DND-41 (cell line): ENCODE data around the gene ARMC12.

Experiments
- ATAC-seq: fragments of 200-7000 bp; cut with Tn5 transposase; 3 replicates; pipeline ENCODE4 v1.9.1; 2021; ENCODE audit warnings: low read depth; ENCODE audit not compliant: insufficient read depth
- DNase-seq: peaks from one replicate; pipeline ENCODE4 v3.0.0-alpha.2; 2020
- H2AFZ ChIP-seq: 2 replicates; pipeline ENCODE4 v1.6.0; 2012; ENCODE audit warnings: low read depth, low read length
- H3K27ac ChIP-seq: 2 replicates; pipeline ENCODE4 v1.5.1; 2012; ENCODE audit warnings: low read length, inconsistent platforms
- H3K27me3 ChIP-seq: fragments of 200-600 bp; sonication (generic); 2 replicates; pipeline ENCODE4 v1.6.0; 2012; ENCODE audit warnings: low read length, mild to moderate bottlenecking, inconsistent platforms; ENCODE audit not compliant: insufficient read depth, poor library complexity
- H3K36me3 ChIP-seq: 2 replicates; pipeline ENCODE4 v1.5.1; 2012; ENCODE audit warnings: low read length, inconsistent platforms; ENCODE audit not compliant: insufficient read depth
- H3K4me1 ChIP-seq: 2 replicates; pipeline ENCODE4 v1.5.1; 2012; ENCODE audit warnings: mild to moderate bottlenecking, low read length; ENCODE audit not compliant: insufficient read depth
- H3K4me2 ChIP-seq: 2 replicates; pipeline ENCODE4 v1.6.0; 2012; ENCODE audit warnings: mild to moderate bottlenecking, moderate library complexity, low read length, inconsistent platforms; ENCODE audit not compliant: insufficient read depth
- H3K4me3 ChIP-seq, 2 experiments: fragments of 200-600 bp in 1 of 2; shearing (Covaris generic) in 1 of 2; 2 replicates each; pipeline ENCODE4 v1.5.1; 2012 to 2016; ENCODE audit warnings: inconsistent platforms in 2 of 2, low read length in 2 of 2, mild to moderate bottlenecking in 2 of 2, low read depth in 1 of 2, moderate library complexity in 1 of 2
- H3K79me2 ChIP-seq: 2 replicates; pipeline ENCODE4 v1.6.0; 2012; ENCODE audit warnings: low read length, inconsistent platforms; ENCODE audit not compliant: insufficient read depth
- H3K9ac ChIP-seq: 2 replicates; pipeline ENCODE4 v1.6.0; 2012; ENCODE audit warnings: low read depth, mild to moderate bottlenecking, inconsistent platforms, low read length, moderate library complexity
- H3K9me3 ChIP-seq: 2 replicates; pipeline ENCODE4 v1.5.1; 2012; ENCODE audit warnings: low read length, moderate library complexity, mild to moderate bottlenecking, inconsistent platforms; ENCODE audit not compliant: insufficient read depth, severe bottlenecking
- H4K20me1 ChIP-seq: 2 replicates; pipeline ENCODE4 v1.6.0; 2012; ENCODE audit warnings: low read length; ENCODE audit not compliant: insufficient read depth
- CTCF ChIP-seq: IDR thresholded peaks from 2 replicates; pipeline ENCODE4 v1.5.1; 2012; ENCODE audit warnings: borderline replicate concordance, low read length, moderate library complexity, mild to moderate bottlenecking; ENCODE audit not compliant: poor library complexity, severe bottlenecking; ENCODE audit errors: extremely low read depth
- EZH2 ChIP-seq: IDR thresholded peaks from 3 replicates; pipeline ENCODE4 v1.6.1; 2012; ENCODE audit warnings: borderline replicate concordance, low read depth, mild to moderate bottlenecking, moderate library complexity, low read length, inconsistent platforms; ENCODE audit not compliant: severe bottlenecking

ARMC12 gene

GRCh38 chr6:35769211-35769610 lies 32.4 kb downstream of the ARMC12 start:
- no peak overlapping the region for H3K9ac ChIP-seq
- no peak for DNase-seq
- no peaks in the 10 kb centered on the region for H3K9me3 ChIP-seq
- peaks cover 4% of the 10 kb centered on the region for H3K27me3 ChIP-seq
- no peaks in the 10 kb centered on the region for H3K79me2 ChIP-seq
- no peak overlapping the region for H2AFZ ChIP-seq
- no peaks in the 10 kb centered on the region for H3K36me3 ChIP-seq
- ATAC-seq: no peak
- no peak overlapping the region for H3K4me3 ChIP-seq
- no peak for TF ChIP-seq EZH2
- TF ChIP-seq CTCF: no peak
- no peak overlapping the region for H3K27ac ChIP-seq
- H3K4me2 ChIP-seq: no peak overlapping the region
- H3K4me1 ChIP-seq: no peaks in the 10 kb centered on the region
- H4K20me1 ChIP-seq: no peaks in the 10 kb centered on the region; the same call in 1 of the 2 replicates

GRCh38 chr6:35771343-35771627 lies 34.5 kb downstream of the ARMC12 start:
- H3K9ac ChIP-seq: no peak overlapping the region
- no peak for ATAC-seq
- H3K9me3 ChIP-seq: no peaks in the 10 kb centered on the region
- H3K4me2 ChIP-seq: no peak overlapping the region
- H3K36me3 ChIP-seq: no peaks in the 10 kb centered on the region
- H3K4me3 ChIP-seq: no peak overlapping the region
- no peak overlapping the region for H2AFZ ChIP-seq
- DNase-seq: no peak
- no peaks in the 10 kb centered on the region for H3K79me2 ChIP-seq
- no peak for TF ChIP-seq CTCF
- no peak for TF ChIP-seq EZH2
- H3K27me3 ChIP-seq: peaks cover 13% of the 10 kb centered on the region
- H3K27ac ChIP-seq: no peak overlapping the region
- no peaks in the 10 kb centered on the region; the same call in 1 of the 2 replicates for H4K20me1 ChIP-seq
- no peaks in the 10 kb centered on the region for H3K4me1 ChIP-seq

GRCh38 chr6:35774116-35774794 lies 37.4 kb downstream of the ARMC12 start:
- Histone ChIP-seq H3K4me1 (no peaks in the 10 kb centered on the region), H3K4me2 (no peak overlapping the region), H3K4me3 (no peak overlapping the region), H3K9me3 (no peaks in the 10 kb centered on the region), H3K27me3 (peaks cover 19% of the 10 kb centered on the region), H3K9ac (no peak overlapping the region), H2AFZ (no peak overlapping the region), H3K36me3 (no peaks in the 10 kb centered on the region), H4K20me1 (no peaks in the 10 kb centered on the region; the same call in 1 of the 2 replicates), H3K27ac (no peak overlapping the region), H3K79me2 (no peaks in the 10 kb centered on the region)
- ATAC-seq: no peak
- TF ChIP-seq CTCF (no peak), EZH2 (no peak)
- DNase-seq: no peak
